DOHH2 (cell line): ENCODE data around the gene NCOA5.

Source experiments
- H3F3A ChIP-seq: fragments of 200-600 bp; sonication (generic), shearing (Covaris generic); 2 replicates; pipeline ENCODE4 v1.6.0; 2016; ENCODE audit warnings: antibody characterized with exemption, mild to moderate bottlenecking; ENCODE audit not compliant: control insufficient read depth, insufficient read depth
- H3K27ac ChIP-seq: fragments of 200-600 bp; sonication (generic); 2 replicates; pipeline ENCODE4 v1.5.1; 2014; ENCODE audit warnings: low read depth, mild to moderate bottlenecking, low read length, moderate library complexity
- H3K27me3 ChIP-seq: fragments of 200-600 bp; sonication (generic); 2 replicates; pipeline ENCODE4 v1.6.1; 2014; ENCODE audit warnings: mild to moderate bottlenecking, low read length, mixed read lengths; ENCODE audit not compliant: control insufficient read depth
- H3K36me3 ChIP-seq: fragments of 200-600 bp; sonication (generic); 2 replicates; pipeline ENCODE4 v1.6.1; 2014; ENCODE audit warnings: mild to moderate bottlenecking, low read length, moderate library complexity, mixed read lengths; ENCODE audit not compliant: control insufficient read depth
- H3K4me1 ChIP-seq: fragments of 200-600 bp; sonication (generic); 2 replicates; pipeline ENCODE4 v1.6.1; 2014; ENCODE audit warnings: mild to moderate bottlenecking, low read length, mixed read lengths; ENCODE audit not compliant: control insufficient read depth
- H3K4me2 ChIP-seq: fragments of 200-600 bp; sonication (generic); 2 replicates; pipeline ENCODE4 v1.6.0; 2014; ENCODE audit warnings: mild to moderate bottlenecking, low read length, moderate library complexity
- H3K4me3 ChIP-seq: fragments of 200-600 bp; sonication (generic); 2 replicates; pipeline ENCODE4 v1.5.1; 2014; ENCODE audit warnings: mild to moderate bottlenecking, low read length, mixed read lengths
- H3K79me2 ChIP-seq: fragments of 200-600 bp; sonication (generic); 2 replicates; pipeline ENCODE4 v1.6.1; 2014; ENCODE audit warnings: mild to moderate bottlenecking, low read length, mixed read lengths; ENCODE audit not compliant: control insufficient read depth
- H3K9me2 ChIP-seq: fragments of 200-600 bp; sonication (generic); replicated peaks from 2 replicates; pipeline ENCODE4 v1.6.1; 2014; ENCODE audit warnings: mild to moderate bottlenecking, low read length, mixed read lengths; ENCODE audit not compliant: control insufficient read depth
- H3K9me3 ChIP-seq: fragments of 200-600 bp; sonication (generic); 2 replicates; pipeline ENCODE4 v1.6.1; 2014; ENCODE audit warnings: antibody characterized with exemption, low read length, mixed read lengths; ENCODE audit not compliant: control insufficient read depth, insufficient read depth
- H4K20me1 ChIP-seq: fragments of 200-600 bp; sonication (generic); 2 replicates; pipeline ENCODE4 v1.6.0; 2014; ENCODE audit warnings: low read depth, mild to moderate bottlenecking, antibody characterized with exemption, low read length, moderate library complexity; ENCODE audit not compliant: control insufficient read depth, insufficient read depth
- EZH2phosphoT487 ChIP-seq: fragments of 200-600 bp; sonication (generic); IDR thresholded peaks from 2 replicates; pipeline ENCODE4 v1.6.1; 2017; ENCODE audit warnings: borderline replicate concordance, mild to moderate bottlenecking, antibody characterized with exemption, low read length, moderate library complexity, mixed read lengths
- TF ChIP-seq, protein P1 (sequence below): fragments of 200-600 bp; sonication (generic); IDR thresholded peaks from one replicate; pipeline ENCODE4 v1.5.1; 2014; ENCODE audit warnings: antibody characterized with exemption, mild to moderate bottlenecking, low read depth, low read length; ENCODE audit not compliant: poor library complexity, severe bottlenecking

NCOA5 gene

DNA sequence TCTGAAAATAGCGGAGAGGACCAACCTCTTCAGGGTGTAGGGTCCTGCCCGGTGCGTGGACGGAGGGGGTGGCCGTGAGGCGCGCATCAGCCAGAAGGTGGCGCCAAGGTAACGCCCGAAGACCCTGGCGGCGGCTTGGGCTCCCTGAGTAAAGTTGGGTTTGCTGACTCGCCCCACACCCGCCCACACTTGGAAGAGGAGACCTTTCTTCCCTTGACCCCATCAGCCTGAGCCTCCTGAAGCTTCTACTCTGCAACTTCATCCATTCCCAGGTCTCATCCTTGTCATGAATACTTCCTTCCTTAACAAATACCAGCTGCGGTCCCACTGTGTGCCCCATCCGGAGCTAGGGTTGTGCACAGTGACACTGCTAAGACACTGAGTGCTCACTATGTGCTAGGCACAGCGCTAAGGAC lies 43.0 kb upstream of the NCOA5 start:
- Histone ChIP-seq H3K27ac (no peak overlapping the region), H3F3A (no peaks in the 10 kb centered on the region), H3K36me3 (peaks cover under 1% of the 10 kb centered on the region; the same call in 1 of the 2 replicates), H3K27me3 (peaks cover 40% of the 10 kb centered on the region), H4K20me1 (0 out of 2 replicates have a peak, but pooled peaks cover 3% of the 10 kb centered on the region), H3K4me3 (no peak overlapping the region), H3K79me2 (no peaks in the 10 kb centered on the region), H3K9me3 (no peaks in the 10 kb centered on the region), H3K9me2 (no peaks in the 10 kb centered on the region), H3K4me1 (no peaks in the 10 kb centered on the region), H3K4me2 (no peak overlapping the region)
- TF ChIP-seq EZH2phosphoT487: no peak
- TF ChIP-seq, protein P1, sequence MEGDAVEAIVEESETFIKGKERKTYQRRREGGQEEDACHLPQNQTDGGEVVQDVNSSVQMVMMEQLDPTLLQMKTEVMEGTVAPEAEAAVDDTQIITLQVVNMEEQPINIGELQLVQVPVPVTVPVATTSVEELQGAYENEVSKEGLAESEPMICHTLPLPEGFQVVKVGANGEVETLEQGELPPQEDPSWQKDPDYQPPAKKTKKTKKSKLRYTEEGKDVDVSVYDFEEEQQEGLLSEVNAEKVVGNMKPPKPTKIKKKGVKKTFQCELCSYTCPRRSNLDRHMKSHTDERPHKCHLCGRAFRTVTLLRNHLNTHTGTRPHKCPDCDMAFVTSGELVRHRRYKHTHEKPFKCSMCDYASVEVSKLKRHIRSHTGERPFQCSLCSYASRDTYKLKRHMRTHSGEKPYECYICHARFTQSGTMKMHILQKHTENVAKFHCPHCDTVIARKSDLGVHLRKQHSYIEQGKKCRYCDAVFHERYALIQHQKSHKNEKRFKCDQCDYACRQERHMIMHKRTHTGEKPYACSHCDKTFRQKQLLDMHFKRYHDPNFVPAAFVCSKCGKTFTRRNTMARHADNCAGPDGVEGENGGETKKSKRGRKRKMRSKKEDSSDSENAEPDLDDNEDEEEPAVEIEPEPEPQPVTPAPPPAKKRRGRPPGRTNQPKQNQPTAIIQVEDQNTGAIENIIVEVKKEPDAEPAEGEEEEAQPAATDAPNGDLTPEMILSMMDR: peak; percentile 89

DNA sequence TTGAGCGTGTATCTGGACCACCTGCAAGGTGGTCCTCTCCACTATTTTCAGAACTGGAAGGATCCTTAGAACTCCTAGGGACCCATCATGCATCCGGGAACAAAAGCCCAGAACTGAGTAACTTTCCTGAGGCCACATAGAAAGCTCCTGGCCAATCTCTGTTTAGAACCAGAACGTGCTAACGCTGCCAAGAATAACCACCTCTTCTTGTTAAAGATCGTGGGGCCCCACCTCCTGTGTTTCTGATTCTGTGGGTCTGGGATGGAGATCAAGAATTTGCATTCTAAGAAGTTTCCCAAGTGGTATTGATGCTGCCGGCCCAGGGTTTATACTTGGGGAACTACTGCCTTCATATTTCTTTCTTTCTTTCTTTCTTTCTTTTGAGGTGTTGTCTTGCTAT lies 41.6 kb upstream of the NCOA5 start:
- Histone ChIP-seq H3K4me3 (no peak overlapping the region), H3K9me3 (no peaks in the 10 kb centered on the region), H4K20me1 (0 out of 2 replicates have a peak, but pooled peaks cover 3% of the 10 kb centered on the region), H3K27me3 (peaks cover 35% of the 10 kb centered on the region), H3F3A (no peaks in the 10 kb centered on the region), H3K27ac (no peak overlapping the region), H3K4me2 (no peak overlapping the region), H3K36me3 (peaks cover 8% of the 10 kb centered on the region; the same call in 1 of the 2 replicates), H3K9me2 (no peaks in the 10 kb centered on the region), H3K4me1 (no peaks in the 10 kb centered on the region), H3K79me2 (no peaks in the 10 kb centered on the region)
- no peak for TF ChIP-seq EZH2phosphoT487
- TF ChIP-seq, protein P1: no peak

DNA sequence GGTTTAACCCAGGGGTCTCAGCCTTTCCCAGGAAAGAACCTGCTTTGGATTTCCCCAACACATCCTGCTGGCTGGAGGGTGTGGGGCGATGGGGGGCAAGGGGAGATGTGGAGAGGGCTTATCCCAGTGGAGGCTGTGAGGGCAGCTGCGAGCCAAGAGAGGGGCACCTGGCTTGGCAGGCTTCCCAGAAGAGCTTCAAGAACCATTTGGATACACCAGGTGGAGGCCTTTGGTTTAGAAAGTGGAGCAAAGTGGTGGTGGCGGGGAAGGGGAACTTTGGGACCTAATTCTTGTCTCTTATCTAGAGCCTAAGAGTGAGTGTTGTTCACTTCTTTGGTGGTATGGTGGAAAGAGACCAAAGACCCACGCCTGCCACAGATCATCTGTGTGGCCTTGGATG lies 40.8 kb upstream of the NCOA5 start:
- Histone ChIP-seq H3K9me3 (no peaks in the 10 kb centered on the region), H3F3A (no peaks in the 10 kb centered on the region), H3K36me3 (peaks cover 13% of the 10 kb centered on the region; the same call in 1 of the 2 replicates), H3K4me1 (no peaks in the 10 kb centered on the region), H3K27me3 (peaks cover 31% of the 10 kb centered on the region), H4K20me1 (0 out of 2 replicates have a peak, but pooled peaks cover 3% of the 10 kb centered on the region), H3K9me2 (no peaks in the 10 kb centered on the region), H3K4me3 (no peak overlapping the region), H3K27ac (no peak overlapping the region), H3K79me2 (no peaks in the 10 kb centered on the region), H3K4me2 (no peak overlapping the region)
- no peak for TF ChIP-seq EZH2phosphoT487
- TF ChIP-seq, protein P1: no peak
